AG20443 (cell line): ENCODE measurements around the gene HDGFL3.
"Not testable (repeated sequence)": the region's sequence is repeated elsewhere in the genome, so short reads cannot be mapped to it uniquely, and the experiment has no call there.

Experiments
- DNase-seq: peaks from one replicate; pipeline ENCODE4 v3.0.0; 2012; ENCODE audit warnings: low spot score, mixed read lengths

HDGFL3 gene

GRCh38 chr15:83099290-83099689 lies 108.3 kb downstream of the HDGFL3 start:
- DNase-seq, result no peak

GRCh38 chr15:83098079-83098478 lies 109.5 kb downstream of the HDGFL3 start:
- DNase-seq, result no peak

GRCh38 chr15:83094583-83094982 lies 113.0 kb downstream of the HDGFL3 start:
- no peak for DNase-seq

- DNase-seq, result no peak
Measured at GRCh38 chr15:83092309-83092976, 115.2 kb downstream of the HDGFL3 start.

GRCh38 chr15:83091965-83092308 lies 115.7 kb downstream of the HDGFL3 start:
- not testable (repeated sequence) for DNase-seq

- DNase-seq, result no peak
Measured at GRCh38 chr15:83090465-83090864, 117.2 kb downstream of the HDGFL3 start.

GRCh38 chr15:83088876-83089275 lies 118.7 kb downstream of the HDGFL3 start:
- DNase-seq, result no peak

GRCh38 chr15:83087576-83087975 lies 120.0 kb downstream of the HDGFL3 start:
- DNase-seq, result no peak

- not testable (repeated sequence) for DNase-seq
Measured at GRCh38 chr15:83085864-83086552, 121.6 kb downstream of the HDGFL3 start.

GRCh38 chr15:83085461-83085860 lies 122.2 kb downstream of the HDGFL3 start:
- DNase-seq, result not testable (repeated sequence)

- DNase-seq, result no peak
Measured at GRCh38 chr15:83082730-83083386, 124.8 kb downstream of the HDGFL3 start.

GRCh38 chr15:83081256-83082014 lies 126.2 kb downstream of the HDGFL3 start:
- no peak for DNase-seq

- no peak for DNase-seq
Measured at GRCh38 chr15:83078712-83079111, 128.9 kb downstream of the HDGFL3 start.
